HG03378 (cell line): ENCODE results near the gene TEKT2.

Experiments used
- ATAC-seq: cut with Tn5 transposase; IDR thresholded peaks from one replicate; pipeline ENCODE4 v1.9.1; 2021; ENCODE audit warnings: mild to moderate bottlenecking, moderate library complexity; ENCODE audit not compliant: unreplicated experiment

The TEKT2 gene

DNA sequence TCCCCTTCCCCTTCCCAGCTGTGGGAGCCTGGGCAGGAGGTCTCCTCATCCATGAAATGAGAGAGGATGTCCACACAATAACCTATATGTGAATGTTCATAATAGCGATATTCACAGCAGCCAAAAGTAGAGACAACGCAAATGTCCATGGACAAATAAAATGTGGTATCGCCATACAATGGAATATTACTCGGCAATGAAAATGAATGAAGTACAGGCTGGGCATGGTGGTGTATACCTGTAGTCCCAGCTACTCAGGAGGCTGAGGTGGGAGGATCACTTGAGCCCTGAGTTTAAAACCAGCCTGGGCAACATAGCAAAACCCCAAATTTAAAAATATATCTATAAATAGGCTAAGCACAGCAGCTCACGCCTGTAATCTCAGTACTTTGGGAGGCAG lies 17.7 kb downstream of the TEKT2 start:
- no peak for ATAC-seq

DNA sequence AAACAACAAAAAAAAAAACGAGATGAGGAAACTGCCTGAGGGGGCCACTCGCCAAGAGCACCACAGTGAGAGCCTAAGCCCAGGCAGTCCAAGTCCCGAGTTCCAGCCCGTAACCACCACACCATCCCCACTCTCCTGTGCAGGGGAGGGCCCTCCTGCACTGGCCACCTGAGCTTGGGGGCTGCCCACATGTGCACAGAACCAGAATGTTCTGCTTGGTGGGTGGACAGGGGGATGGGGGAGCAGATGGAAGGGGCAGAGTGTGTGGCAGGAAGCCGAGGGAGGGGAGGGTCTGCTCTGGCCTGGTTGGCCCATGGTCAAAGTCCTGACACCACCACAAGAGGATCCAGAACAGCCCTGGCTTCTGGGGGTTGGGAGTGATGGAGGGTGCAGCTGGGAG lies 22.4 kb downstream of the TEKT2 start:
- ATAC-seq: no peak

DNA sequence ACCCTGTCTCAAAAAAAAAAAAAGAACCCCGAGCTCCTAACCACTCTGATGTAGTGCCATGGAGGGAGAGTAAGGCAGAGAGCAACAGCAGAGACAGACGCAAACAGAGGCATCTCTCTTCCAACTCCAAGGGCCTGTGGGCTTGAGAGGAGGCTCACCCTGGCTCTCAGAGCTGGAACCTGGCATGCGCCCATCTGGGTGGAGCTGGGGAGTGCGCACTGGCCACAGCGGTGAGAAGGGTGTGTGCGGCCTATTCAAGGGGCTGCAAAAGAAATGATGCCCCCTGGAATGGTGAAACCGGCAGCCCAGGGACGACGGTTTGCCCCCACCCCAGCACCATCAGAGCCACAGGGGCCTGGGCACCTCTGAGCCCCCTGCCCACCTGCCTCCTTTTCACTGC lies 23.5 kb downstream of the TEKT2 start:
- no peak for ATAC-seq

DNA sequence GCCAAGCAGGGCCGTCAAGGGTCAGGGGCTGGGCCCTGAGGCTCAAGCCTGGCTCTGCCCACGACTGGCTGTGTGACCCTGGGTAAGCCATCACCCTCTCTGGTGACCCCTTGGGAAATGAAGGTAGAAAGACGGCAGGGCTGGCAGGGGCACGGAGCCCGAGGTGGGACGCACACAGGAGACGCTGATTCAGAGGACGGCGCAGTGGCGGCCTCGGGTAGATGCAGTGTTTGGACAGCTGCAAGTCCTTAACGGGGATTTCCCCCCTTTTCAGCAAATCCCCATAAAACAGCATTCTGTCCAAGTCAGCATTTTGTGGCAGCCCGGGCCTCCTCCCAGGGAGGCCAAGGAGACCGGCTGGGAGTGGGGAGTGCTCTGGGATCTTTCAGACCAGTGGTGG lies 24.4 kb downstream of the TEKT2 start:
- no peak for ATAC-seq

DNA sequence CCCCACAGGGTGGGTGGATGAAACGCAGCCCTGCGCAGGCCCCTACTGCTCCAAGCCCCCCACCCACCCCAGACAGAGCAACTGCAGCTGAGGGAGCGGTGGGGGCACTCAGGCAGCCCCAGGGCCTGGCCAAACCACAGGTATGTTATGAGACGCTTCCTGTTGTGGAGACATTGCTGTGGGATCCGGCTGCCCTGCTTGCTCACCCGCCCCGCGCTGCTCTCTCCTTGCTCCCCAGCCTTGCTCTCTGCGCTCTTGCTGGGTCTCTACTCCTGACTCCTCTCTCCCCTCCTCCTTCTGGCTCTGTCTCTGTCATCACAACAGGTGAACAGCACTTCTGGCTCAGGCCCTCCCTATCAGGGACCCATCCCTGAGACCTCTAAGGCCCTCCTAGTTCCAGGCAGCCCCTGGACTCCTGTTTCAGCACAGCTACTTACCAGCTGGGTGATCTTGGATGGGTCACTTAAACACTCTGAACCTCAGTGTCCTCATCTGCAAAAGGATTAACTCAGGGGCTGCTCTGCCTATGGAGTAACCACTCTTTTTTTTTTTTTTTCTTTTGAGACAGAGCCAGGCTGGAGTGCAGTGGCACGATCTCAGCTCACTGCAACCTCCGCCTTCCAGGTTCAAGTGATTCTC lies 25.3 kb downstream of the TEKT2 start:
- ATAC-seq: no peak

DNA sequence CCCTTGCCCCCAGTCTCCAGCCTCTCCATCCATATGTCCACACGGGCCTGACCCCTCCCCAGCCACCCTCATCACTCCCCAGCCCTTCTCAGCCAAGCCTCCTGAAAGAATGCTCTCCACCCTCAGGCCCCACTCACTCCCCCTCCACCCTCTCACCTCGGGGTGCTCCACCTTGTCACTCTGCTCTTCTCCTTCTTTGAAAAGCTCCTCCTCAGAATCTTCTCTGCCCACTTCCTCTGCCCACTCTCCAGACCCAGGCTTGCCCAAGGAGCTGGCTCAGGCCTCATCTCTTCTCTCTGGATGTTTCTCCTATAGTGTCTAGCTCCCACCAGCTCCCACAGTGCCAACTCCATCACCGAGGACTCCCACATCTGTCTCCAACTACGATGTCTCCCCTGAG lies 27.3 kb downstream of the TEKT2 start:
- ATAC-seq: no peak

DNA sequence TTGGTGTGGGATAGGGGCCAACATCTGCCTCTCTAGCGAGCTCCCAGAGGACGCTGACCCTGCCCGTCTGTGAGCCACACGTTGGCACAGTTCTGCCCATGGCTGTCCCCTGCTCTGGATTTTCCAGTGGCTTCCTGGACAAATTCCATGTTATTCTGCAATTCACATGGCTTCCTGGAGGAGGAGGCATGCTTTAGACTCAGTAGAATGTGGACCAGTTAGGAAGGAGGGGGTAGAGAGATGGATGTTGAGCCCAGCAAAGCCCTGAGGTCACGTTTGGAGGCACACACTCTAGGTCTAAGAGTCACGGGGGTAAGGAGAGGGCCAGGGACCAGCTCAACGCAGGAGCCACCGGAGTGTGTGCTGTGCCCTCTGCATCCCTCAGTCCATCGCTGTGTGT lies 28.9 kb downstream of the TEKT2 start:
- ATAC-seq: no peak

DNA sequence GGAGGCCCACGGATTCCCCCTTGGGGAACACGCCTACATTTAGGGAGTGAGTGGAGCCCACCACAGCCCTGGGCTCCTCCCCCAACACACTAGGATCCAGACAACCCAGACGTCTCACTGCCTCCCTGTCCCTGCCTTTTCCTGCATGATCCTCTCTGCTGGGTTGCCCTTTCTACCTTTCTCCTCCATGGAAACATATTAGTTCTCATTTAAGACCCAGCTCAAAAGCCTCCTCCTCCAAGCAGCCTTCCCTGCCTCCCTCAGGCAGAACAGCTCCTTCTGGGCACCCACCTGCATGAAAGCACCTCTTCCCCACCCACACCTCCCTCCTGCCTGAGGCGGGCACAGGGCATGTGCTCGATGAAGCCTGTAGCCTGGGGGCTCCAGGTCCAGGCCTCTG lies 30.5 kb downstream of the TEKT2 start:
- no peak for ATAC-seq

DNA sequence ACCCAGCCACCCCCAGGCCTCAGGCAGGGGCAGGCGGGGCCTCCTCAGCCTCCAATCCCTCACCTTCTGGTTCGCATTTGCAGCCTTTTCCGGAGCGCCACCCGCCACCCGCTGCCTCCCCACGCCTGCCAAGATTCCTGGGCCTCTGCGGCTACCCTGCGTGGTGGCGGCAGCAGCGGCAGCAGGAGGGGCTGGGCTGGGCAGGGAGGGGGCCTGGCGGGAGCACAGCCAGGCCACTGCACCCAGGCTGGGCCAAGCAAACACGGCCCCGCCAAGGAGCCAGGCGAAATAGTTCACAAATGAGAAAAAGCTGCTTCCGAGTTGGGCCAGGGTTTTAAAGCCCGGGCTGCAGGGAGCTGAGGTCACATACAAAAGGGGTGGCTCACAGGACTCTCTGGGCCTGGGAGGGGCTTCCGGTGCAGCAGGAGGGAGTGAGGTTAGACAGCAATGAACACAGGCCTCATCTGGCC lies 31.3 kb downstream of the TEKT2 start:
- no peak for ATAC-seq

DNA sequence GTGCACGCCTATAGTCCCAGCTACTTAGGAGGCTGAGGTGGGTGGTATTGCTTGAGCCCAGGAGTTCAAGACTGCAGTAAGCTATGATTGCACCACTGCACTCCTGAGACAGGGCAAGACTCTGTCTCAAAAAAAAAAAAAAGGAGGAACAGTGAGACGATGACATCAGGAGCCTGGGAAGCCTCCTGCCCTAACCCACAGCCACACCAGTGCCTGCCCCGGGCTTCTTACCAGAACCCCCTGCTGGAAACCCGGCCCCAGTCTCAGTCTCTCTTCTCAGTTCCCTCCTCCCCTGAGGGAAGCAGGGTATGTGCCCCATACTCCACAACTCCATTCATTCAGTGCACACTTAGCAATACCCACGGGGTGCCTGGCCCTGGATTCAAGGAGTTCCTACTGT lies 32.0 kb downstream of the TEKT2 start:
- ATAC-seq: no peak

DNA sequence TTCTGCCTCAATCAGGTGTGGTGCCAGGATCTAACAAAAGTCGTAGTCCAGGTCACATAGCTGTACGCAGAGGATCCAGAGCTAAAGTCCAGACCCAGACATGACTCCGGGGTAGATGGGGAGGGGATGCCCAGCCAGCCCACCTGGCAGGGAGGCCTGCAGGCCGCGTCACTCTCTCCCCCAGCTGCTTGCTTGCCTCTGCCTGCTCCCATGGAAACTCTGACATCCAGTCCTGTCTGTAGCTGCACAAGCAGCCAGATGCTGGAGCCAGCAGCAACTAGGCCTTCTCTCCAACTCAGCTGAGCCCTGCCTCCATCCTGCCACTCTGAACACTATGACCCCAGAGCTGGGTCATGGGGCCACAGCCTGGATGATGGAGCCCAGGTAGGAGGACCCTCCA lies 33.0 kb downstream of the TEKT2 start:
- ATAC-seq: no peak

DNA sequence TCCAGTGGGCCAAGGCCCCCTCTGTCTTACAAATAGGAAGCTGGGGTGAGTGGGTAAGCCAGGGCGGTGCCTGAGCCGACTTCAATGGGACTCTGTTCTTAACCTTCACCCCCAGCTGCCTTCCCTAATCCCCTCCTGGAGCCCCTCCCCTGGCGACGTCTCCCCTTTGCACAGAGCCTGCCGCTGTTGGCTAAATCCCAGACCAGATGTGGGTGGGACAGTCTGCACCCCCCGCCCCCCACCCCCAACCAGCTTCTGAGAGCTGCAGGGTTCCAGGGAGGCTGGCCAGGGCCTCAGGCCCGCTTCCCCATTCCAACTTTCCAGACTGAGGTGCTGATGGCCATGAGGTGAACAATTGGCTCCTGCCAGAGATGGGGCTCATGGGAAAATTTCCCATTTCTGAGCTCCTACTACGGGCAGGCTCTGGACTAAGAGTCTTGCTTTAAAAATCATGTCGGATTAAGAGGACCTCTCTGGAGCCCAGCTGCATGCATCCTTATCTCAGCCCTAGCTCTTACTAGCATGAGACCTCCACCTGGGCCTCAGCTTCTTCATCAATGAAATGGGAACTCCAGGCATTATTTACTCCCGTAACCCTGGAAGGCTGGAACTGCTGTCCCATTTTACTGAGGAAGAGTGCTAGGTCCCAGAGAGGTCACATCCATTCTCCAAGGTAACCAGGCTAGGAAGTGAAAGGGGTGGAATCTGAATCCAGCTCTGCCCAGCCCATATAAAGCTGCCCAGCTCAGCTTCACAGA lies 34.7 kb downstream of the TEKT2 start:
- no peak for ATAC-seq

DNA sequence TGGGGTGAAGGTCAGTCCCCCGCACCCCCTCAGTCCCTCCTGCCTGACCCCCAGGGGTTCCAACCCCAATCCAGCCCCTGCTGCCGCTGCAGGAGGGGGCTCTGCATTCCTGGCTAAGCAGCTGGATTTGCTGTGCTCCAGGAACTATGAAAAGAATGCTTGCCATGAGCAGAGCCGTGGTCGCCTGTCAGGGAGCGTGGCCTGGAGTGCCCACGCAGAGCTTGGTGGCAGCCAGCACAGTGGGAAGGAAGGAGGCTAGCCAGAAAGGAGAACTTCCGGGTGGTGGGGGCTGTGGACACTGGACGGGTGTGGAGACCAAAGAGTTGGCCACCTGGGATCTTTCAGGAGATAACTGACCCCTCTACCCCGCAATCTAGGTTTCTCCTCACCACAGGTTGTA lies 35.6 kb downstream of the TEKT2 start:
- ATAC-seq: no peak

DNA sequence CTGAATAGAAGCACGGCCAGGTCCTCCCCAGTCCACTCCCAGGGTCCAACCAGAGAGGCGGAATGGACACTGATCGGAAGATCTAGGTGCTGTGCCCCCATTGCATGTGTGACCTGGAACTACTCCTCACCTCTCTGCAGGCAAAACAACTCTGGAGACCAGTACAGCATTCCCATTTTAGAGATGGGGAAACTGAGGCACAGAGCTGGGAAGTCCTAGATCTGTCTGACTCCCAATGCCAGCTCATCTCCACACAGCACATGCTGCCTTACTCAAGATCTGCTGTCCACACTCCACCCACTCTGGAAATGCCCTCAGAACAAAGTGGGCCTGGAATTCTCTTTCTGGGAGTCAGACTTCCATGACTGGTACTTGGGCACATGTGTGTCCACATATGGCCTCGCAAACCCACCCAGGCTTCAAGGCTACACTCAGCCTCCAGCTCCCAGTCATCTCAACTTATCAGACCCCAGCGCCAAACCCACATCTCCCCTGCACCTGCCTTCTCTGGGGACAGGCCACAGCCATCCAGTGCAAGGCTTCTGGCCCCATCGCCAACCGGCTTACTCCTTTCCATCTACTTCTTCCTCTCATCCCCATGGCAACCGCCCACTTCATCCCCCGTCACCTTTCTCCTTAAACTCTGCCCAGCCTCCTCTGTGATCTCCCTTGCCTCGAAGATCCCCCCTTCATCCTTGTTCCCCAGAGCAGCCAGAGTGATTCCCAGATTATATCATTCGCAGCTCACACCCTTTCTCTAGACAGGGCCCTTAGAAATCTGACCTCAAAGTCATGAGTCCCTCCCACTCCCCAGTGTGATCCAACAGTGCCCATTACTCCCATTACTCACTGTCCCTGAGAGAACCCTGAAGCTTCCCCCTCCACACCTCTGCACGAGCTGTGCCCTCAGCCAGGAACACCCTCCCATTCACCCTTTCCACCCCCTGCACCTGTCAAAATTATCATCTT lies 38.5 kb downstream of the TEKT2 start:
- no peak for ATAC-seq

DNA sequence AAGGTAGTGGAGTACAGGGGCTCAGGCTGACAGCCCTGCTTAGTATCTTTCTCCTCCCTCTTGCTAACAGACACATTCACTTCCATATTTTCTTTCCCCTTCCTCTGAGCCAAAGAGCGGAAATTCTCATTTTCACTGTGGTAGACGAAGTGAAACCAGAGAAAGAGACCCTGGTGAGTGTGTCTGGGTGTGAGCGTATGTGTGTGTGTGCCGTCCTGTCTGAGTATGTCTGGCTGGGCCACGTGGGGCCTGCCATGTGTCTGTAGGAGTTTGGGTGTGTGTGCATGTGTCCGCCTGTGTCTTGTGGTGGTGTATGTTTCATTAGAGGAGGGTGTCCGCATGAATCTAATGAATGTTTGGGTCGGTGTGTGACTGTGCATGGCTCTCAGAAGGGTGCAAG lies 39.5 kb downstream of the TEKT2 start:
- ATAC-seq: no peak

DNA sequence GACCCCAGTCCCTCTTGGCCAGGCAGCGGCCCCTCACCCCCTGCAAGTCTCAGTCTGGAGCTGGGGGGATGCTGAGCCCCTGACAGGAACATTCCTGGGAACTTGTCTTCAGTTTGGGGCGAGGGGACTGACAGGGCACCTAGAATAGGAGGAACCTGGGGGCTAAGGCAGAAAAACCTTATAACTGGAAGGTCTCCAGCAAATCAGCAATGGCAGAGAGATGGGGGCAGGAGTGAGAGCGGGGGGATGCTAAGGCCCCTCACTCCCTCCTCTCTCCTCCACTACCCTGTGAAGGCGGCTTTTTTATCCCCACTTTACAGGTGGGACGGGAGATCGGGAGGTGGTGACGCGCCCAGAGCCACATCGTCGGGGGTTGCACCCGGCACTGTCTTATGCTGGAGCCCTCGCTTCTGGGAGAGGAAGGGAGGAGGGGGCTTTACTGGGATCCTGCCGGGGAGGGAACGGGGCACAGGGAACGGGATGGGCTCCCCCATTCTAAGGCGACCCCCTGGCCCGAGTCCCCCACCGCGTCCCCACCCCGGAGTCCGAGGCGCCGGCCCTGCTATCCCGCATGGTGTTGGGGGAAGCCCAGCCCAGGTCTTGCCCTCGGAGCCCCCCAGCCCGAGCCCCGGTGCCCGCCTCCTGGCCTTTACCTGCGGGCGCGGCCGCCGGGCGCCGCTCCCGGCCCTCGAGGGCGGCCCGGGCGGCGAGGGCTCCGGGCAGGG lies 40.7 kb downstream of the TEKT2 start:
- no peak for ATAC-seq

DNA sequence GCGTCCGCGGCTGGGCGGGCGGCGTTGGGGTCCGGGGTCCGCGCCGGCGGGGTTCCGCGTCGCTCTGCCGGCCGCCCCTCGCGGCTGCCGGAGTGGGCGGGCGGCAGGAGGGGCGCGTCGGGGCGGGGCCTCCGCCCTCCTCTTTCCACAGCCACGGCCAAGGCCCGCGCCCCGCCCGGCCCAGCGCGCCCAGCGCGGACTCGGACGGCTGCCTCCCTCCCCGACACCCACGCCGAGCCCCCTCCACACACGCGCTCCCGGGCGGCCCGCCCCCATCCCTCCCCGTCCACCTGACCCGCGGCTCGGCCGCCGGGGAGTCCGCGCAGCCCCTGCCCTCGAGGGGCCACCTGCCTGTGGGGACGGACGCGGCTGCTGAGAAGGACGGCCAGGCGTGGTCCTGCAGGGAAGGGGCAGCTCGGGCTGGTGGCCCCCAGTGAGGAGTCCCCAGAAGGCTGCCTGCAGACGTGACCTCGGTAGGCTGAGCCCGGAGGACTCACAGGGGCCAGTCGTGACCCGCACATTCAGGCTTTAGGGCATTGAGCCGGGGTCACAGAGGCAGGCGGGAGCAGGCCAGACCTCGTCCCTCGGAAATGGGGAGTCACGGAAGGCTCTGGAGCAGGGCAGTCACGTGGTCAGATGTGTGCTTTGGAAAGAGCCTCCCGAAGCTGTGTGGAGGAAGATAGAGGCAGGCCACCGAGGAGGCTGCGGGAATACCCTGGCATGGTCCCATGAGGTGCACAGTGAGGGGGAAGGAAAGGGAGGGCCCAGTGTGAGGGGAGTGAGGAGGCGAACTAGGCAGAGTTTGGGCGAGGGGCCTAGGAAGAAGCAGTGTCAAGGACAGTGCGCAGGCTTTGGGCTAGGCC lies 41.5 kb downstream of the TEKT2 start, which contains the start of gene COL8A2:
Gene COL8A2, minus strand, starts transcription at position 94 of the 863 bp plus-strand sequence. CDS start 24,980 bp downstream, outside the sequence.
- no peak for ATAC-seq

DNA sequence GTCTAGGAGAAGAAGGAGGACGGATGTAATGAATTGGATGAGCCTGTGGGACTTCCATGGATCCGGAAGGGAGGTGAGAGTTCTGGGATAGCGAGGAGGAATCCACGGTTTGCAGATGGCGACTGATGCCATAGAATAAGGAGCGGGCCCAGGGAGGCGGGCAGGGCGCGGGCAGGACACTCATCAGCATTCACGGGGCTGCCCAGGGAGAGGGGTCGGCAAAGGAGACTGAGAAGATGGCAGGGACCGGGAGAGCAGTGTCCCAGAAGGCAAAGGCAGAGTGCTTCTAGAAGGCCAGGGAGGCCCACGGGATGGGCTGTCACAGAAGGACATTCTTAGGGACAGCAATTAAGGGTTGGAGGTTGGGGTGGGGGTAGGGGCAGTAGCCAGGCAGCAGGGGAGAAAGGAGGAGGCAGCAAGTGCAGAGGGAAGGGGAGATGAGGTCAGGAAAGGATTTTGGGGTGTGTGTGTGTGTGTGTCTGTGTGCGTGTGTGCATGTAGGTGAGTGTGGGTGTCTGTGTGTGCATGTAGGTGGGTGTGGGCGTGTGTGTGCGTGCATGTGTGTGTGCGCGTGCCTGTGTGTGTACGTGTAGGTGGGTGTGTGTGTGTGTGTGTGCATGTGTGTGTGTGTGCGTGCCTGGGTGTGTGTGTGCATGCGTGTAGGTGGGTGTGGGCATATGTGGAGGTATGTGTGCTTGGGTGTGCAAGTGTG lies 42.3 kb downstream of the TEKT2 start:
- ATAC-seq: no peak
